Kidney tubule cell (primary cell): Measurements from ENCODE around the gene GPC6.

Experiments used
- DNase-seq: peaks from one replicate; pipeline ENCODE4 v3.0.0-alpha.2; 2018; ENCODE audit warnings: low spot score

GPC6 gene

DNA sequence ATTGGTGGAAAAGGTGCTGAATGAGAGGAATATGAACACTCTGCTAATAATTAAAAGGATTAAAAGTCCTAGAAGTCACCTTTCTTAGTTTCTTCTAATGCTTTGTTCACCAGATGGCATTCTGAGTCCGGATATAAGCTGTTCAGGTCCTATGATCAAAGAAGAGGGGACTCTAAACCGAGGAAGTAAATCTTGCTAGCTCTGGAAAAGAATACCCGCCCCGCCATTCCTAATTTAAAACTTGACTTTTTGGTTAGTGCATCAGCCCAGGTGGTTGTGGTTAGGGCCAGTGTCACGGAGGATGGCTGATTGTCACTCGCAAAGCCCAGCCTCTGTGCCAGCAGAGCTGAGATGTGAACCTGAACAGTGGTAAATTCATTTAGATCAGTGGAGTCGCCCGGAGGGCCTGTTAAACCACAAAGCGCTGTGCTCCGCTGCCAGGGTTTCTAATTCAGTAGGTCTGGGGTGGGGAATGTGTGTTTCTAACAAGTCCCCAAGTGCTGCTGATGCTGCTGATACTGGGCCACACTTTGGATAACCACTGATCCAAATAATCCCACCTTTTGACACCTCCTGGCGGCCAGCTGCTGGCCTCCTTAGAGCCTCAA, 827.5 kb downstream of the GPC6 start:
- peak; percentile 3 for DNase-seq

DNA sequence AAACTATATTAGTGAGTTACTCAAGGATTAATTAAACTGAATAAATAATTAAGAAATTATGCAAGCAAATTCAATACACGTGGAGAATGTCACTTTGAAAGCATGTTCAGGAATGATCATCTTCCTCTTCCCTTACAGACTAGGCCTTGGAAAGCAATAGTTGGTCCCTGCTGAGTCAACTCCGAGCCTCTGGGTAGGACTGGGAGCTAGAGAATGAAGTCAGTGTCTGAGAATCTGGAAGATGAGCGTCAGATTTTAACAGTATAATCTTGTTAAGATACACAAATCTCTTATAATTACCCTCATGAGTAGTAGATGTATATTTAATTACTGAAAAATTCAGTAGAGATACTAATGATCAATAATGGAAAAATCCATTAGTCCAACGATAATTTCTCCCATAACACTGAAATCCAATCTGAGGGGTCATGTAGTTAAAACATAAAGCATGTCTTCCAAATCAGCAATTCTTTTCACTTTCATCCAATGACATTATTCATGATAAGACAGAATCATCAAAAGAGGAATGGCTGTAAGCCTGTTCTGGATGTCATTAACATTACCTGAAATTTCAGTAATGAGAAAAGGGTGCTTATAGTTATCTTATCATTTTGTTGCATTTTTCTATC, 829.9 kb downstream of the GPC6 start:
- DNase-seq = no peak

DNA sequence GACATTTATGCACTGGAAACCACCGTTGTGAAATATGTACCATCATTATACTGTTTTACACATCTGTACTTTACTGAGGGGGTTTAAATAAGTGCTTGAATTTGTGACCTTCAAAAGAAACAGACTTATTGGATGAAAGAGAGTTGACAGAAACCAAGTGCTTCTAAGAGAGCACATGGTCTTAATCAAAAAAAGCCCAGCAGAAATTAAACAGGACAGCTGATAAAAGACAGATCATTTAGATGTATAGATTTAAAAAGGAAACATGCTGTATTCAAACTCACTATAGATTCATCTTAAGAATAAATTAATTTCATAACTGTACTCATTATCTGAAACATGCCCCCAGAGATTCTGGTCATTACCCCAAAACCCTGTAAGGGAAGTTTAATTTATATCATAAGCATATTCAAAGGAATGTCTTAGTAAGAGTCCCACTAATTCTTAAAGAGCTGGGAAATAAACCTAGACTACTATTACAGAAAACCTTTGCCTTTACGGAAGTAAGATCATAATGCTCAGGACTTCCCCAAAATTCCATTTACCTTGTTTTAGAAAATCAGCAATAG, 831.1 kb downstream of the GPC6 start:
- DNase-seq = no peak

DNA sequence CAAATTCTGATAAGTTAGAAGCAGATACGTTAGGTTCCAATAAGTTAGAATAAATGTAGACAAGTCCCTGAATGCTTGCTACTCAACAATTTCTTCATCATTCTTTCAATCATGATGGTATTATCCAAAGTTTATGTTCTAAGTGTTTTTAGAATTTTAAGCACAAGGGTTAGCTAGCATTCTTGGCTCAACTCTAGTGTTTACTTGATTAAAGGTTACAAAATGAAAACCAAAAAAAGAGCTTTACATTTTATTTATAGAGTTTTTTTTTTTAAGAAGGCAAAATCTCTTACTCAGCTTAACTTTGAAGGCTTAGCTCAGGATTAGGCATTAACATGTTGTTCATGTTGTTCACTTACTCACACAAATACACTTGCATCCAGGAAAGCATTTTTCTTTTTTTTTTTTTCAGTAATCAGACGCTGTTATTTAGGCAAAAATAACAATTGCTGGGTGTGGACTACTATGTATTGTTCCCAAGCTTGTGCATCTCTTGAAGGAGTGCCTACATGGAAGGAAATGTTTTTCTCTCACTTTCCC, 832.3 kb downstream of the GPC6 start:
- no peak for DNase-seq

DNA sequence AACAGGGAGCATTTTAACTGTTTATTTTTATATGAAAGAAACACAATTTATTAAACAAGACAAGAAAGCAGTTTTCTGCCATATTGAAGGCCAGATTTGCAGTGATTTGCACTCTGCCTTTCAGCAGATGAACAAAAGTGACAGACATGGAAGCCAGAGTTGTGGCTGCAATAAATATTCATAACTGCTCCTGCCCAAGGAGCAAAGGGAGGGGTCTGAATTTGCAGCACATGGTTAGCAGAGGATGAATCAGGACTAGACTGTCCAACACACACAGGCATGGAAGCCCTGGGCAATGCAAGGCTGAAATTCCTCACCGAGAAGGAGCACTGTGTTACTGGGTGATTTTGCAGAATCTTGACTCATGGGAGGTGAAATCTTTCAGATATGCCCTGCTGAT, 834.7 kb downstream of the GPC6 start:
- DNase-seq = peak; percentile 74

DNA sequence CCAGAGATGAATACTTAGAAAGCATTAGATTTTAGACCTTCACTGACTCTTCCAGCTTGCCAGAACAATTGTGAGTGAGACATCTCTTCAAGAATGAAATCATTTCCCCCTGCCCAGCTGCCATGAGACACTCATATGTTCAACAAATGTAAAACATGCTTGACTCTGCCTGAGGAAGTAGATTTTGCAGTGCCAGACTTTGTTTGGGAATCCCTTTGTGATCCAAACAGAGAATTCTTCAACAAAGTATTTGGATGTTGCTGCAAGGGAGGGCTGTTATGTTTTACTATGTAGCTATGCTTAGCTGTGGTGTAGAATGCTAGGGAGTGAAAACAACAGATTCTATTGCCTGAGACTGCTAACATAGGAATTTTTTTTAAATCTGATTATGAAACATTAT, 836.5 kb downstream of the GPC6 start:
- peak; percentile 29 for DNase-seq

DNA sequence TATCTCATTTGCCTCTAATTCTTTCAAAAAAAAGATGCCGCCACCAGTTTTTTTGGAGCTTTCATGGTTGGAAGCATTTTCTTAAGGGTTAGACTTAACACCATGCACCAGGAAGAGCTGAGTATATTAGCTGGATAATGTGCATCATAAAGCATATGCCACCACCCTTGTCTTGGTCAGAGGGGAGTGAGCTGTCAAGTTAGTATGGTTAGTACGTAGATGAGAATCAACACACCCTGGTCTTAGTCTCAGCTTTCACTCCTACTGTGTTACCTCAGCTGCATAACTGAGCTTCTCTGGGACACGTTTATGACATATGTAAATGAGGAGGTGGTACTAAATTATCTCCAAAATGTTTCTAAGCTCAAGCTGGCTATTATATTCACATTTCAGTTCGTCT, 837.2 kb downstream of the GPC6 start:
- DNase-seq = no peak

DNA sequence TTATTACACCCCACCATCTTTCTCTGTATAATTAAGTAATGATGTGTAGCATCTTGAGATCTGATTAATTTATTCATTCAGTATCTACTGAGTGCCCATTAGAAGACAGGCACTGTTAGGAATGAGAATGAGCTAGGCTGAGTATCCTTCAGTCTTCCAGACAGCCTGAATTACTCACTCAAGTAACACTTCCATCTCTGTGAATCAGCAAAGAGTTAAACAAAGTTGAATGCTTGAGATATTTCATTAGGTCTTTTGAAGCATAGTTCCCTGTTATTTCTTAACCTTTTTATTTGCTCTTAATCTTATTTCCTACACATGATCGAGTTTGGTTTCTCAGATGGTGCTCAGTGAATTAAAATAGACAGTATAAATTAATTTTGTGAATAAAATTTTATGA, 839.1 kb downstream of the GPC6 start:
- DNase-seq = peak; percentile 71

DNA sequence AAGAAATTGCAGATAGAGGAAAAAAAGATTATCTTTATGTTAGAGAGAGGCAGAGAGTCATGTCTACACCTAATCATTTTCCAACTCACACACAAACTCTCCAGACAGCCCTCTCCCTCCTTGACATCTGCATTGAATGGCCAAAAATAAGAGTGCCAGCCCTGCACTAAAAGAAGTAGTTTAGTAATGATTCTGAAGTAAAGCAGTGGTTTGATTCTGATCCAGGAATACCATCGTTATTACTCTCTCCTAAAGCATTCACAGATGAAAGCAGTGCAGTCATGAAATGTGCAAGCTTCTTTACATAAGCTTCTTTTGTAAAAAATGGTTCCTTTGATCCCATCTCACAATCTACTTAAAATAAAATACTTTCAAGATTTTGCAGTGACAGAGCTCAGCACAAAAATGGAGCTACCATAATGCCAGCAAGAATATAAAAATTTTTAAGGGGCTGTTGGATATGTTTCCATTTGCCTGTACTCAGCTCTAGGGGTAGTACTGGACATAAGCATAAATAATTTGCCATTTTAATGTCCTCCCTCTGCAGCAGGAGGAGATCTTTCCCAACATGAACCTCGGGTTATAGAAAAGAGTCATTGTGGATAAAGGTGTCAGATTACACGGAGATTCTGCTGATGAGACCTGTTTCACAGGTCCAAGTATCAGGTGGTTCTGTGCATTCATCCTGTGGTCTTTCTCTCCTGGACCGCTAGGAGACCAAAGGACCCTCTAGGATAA, 846.6 kb downstream of the GPC6 start:
- peak; percentile 41 for DNase-seq

DNA sequence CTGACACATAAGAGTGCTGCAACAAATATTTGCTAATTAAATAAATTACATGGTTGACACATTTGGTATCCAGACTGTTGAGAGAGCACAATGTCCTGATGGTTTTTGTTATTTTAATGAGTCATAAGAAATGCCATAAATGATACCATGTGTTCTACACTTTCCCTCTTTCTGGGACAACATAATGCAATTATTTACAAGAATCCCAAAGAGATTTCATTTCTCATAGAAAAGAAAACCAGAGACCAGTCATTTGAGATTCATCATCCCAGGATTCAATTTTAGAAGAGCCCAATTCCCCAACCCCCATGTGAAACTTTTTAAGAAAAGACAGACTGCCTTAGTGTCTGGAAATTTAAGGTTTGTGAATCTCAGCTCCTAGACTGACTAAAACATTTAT, 853.3 kb downstream of the GPC6 start:
- DNase-seq = peak; percentile 28

DNA sequence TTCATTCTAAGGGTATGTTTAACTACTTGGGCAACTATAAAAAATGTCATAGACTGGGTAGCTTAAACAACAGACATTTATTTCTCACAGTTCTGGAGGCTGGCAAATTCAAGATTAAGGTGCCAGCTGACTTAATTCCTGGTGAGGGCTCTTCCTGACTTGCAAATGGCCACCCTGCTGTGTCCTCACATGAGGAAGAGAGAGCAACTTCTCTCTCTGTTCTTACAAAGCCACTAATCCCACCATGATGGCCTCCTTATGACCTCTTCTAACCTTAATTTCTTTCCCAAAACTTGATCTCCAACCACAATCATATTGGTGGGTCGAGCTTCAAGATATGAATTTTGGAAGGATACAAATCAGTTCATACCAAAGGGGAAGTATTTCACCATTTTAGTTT, 853.9 kb downstream of the GPC6 start:
- DNase-seq = no peak

DNA sequence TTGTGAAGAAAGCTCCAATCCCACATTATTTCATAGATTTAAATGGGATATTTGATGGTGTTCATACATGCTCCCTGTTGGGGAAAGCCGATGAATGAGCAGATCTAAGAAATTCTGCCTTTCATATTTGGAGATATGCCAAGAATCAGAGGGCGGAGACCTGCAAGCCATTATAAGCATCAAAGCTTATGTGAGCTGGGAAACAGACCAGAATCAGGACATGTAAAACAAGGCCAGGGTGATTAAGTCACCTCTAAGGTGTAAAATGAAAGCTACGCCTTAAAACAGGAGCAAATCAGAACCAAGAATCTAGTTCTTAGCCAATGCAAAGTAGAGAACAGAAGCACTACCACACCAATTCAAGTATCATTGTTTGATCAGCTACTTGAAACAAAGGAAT, 860.5 kb downstream of the GPC6 start:
- DNase-seq = no peak

DNA sequence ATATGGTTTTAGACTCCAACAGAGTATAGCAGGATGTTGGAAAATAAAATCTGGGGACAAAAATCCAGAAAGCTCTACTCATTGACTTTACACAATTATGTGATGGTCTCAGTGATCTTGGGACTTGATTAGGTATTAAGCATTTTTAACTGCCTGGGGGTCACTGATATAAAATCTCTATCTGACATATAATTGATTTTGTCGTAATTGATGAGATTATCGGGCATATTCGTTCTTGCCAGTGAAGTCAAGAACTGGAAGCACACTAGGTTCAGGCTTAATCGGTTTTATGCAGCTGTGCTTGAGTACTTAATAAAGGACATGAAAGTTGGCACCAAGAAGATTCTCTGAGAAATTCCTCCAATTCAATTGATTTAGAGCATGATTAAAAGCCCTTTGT, 862.1 kb downstream of the GPC6 start:
- DNase-seq = no peak

DNA sequence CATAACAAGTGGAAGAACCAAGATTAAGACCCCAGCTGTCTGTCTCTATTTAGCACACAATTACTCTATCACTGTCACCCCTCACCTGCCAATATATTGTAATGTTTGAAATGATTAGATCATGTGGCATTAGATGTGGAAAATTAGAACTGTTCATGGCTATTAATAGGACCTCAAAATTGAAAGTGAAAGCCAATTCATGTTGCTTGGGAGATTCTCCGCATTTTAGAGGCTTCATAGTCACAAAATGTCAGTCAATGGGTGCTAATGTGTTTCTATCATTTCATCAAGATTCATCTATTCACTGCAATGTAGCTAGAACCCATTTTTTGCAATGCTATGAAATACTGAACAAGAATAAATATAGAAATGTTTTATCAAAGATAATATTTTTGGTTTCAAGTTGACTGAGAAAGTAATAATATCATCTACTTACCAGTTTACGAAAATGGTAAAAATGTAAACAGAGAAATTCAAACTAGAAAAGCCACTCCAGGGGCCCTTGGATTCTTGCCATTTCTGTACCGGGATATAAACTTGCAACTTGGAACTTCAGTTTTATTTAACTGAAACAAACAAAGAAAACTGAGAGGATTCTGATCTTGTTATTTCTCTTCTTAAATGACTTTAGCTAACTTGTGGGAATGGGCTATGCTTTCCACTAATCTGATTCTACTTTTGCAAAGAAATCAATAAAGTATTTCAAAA, 864.3 kb downstream of the GPC6 start:
- no peak for DNase-seq

DNA sequence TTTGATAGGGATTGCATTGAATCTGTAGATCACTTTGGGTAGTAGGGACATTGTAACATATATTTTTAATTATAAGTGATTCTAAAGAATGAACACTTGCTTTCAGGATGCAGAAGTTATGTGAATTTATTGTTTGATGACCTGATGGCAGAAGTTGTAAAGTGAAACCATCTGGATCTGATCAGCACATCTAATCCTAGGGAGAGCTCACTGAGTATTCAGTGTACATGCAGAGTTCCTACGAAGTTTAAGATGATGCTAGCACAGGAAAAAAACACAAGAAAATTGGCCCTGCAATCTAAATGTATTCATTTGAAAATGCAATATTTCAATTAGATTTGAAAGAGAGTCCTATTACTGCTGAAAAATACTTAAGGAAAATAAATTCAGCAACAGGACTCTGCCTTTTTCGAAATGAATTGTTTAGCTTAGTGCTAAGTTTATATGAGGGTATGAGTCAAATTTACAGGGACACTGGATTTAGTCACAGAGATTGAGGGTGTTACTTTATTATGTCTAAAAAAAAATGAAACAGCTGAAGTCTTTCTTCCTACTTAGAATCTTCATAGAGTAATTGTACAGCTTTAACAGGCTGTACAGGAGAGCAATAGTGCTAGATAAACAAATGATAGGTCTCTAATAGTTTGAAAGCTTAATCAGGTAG, 867.2 kb downstream of the GPC6 start:
- no peak for DNase-seq

DNA sequence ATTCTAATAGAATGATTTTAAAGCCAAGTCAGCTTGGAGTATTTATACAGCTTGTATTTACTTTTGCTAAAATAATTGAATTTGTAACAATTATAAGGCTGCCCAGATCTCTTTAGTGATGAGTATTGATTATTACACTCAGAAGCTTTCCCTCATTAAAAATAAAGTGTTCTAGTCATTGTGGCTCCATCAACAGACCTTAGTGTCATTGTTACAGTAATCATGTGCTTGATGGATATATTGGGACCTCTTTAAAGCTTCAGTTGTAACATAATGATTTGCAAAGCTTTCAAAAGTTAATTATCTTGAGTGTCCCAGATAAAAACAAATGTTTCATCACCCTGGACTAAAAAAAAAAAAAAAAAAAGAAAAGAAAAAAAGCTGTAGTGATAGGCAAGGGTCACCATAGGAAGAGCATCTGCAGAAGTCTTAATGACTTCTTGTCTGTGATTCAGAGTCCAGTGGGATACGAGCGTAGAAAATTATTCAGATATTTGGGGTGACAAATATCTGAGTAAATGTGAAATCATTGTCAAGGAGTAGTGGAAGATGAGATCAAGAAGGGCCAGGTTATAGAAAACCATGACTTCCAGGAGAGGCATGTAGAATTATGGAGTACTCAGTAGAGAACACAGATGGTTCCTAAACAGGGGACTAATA, 883.2 kb downstream of the GPC6 start:
- DNase-seq = peak; percentile 65

DNA sequence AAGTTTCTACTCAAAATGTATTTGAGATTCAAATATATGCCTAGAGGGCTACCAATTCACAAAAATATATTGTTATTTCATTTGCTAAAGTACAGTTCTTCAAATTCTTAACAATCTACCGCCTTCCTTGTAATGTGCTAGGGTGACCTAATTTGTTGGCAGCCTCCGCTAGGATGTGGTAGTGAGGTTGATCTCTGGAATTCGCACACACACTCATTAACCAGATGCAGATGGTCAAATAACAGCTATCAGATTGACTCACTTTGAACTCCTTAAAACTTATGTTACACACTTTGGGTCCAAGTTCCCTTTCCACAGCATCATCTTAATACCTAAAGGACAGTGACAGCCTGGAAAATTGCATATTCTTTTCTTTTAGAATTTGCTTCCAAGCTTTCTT, 885.6 kb downstream of the GPC6 start:
- peak; percentile 91 for DNase-seq

DNA sequence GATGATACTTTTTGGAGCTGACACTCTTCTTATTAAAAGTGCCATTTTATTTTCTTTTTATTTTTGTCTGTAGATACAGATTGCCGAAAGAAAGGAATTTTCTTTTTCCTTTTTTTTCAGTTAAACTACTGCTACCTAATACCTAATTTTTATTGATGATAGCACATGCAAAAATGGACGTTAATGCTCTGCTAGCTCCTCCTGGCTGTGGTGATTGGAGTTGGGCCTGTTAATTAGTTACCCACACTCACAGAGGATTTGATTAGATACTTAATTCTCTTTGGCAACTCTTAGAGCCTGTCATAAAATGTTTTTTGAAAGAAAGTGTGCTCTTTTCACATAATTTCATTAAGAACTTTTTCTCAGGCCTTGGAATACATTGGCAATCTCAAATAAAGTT, 886.1 kb downstream of the GPC6 start:
- peak; percentile 40 for DNase-seq

DNA sequence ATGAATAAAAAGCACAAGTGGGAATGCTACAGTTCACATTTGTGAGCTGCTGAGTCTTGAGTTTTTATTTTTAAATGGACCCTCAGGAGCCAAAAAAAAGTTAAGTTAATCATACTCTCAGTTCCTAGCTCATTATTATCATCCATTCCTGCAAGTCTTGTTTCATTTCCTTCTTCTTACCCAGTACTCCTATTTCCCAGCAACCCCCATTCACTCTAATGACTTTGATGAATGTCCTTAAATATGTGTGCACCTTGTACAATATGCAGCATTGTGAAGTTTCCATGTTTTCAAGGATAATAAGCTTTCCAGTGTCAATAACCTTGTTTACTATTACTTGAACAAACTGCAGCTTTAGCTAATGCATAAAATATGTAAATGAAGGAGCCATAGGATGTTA, 886.6 kb downstream of the GPC6 start:
- peak; percentile 30 for DNase-seq

DNA sequence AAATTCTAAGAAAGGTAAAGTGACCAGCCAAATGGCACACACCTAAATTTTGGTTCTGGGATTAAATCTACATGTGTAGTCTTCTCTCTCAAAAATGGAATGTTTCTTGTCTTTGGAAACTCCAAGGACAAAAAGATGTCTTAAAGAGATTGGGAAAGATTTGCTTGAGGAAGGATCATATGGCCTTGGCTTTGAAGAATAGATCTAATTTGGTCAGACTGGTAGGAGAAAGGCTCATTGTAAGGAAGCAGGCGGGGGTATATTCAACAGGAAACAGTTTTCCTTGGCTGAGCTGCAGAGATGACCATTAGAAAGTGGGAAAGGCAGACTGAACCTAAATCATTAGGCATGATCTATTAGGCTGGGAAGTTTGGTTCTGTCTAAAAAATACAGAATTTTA, 887.6 kb downstream of the GPC6 start:
- DNase-seq = no peak

DNA sequence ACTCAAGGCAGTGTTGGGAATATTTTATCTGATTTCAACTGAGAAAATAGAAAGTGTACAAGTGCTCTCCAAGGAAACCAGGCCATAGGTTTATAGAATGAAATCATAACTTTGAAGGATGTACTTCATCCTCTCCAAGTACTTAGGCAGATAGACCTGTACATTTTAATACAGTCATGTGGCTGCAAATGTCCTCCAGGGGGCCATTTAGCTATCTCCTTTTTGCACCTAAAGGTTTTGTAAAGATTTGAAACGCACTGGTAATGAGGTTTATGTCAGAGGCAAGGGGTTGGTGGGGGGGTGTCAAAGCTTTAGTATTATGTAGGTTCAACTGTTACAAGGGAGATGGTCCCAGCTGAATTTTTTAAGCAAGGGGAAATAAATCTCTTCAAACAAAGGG, 888.4 kb downstream of the GPC6 start:
- DNase-seq = no peak
